Neuron (in vitro differentiated cells): ENCODE results near the gene GALM.
"Not testable (repeated sequence)": the region's sequence is repeated elsewhere in the genome, so short reads cannot be mapped to it uniquely, and the experiment has no call there.

ENCODE experiments used
- H2AFZ ChIP-seq: one replicate; pipeline ENCODE4 v1.6.1; 2013; ENCODE audit warnings: low read depth, mild to moderate bottlenecking, inconsistent platforms, low read length, moderate library complexity
- H3K27me3 ChIP-seq: one replicate; pipeline ENCODE4 v1.6.1; 2013; ENCODE audit warnings: low read length; ENCODE audit not compliant: insufficient read depth
- H3K36me3 ChIP-seq: one replicate; pipeline ENCODE4 v1.6.1; 2013; ENCODE audit warnings: low read length; ENCODE audit not compliant: insufficient read depth
- H3K4me1 ChIP-seq: one replicate; pipeline ENCODE4 v1.6.1; 2013; ENCODE audit warnings: low read length; ENCODE audit not compliant: insufficient read depth
- H3K4me3 ChIP-seq: 2 replicates; pipeline ENCODE4 v1.5.1; 2013; ENCODE audit warnings: mild to moderate bottlenecking, low read length, moderate library complexity
- H3K9me3 ChIP-seq: one replicate; pipeline ENCODE4 v1.6.1; 2013; ENCODE audit warnings: low read length

GALM gene

DNA sequence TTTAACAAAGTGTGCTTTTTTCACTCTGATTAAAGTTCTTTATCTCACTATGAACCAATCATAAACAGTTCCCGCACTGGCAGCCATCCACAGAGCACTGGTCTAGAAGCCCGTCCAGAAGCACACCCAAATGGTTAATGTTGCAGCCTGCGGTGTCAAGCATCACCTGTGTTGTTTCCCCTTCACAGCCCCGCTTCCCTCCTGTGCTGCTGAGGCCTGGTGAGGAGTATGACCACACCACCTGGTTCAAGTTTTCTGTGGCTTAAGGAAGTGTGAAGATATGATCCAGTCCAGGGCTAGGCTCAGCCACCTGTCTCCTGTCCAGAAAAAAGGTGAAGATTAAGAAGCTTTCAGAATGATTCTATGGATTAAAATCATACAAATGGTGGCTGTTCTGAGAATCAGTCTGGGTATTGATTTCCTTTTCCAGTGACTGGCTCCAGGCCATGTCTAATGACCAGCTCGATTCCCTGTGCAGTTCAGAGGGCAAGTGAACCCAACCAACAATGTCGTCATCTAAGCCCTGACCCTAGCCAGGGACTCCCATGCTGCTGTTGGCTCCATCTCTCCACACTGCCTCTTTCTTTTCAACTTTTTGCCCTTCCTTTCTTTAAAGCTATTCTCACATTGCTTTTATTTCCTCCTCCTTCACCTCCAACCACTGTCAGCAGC is 67.5 kb downstream of the GALM start:
- no peak overlapping the region for H2AFZ ChIP-seq
- H3K27me3 ChIP-seq, result no peaks in the 10 kb centered on the region
- no peaks in the 10 kb centered on the region for H3K4me1 ChIP-seq
- no peaks in the 10 kb centered on the region for H3K9me3 ChIP-seq
- no peak overlapping the region for H3K4me3 ChIP-seq
- H3K36me3 ChIP-seq, result peaks cover 32% of the 10 kb centered on the region

DNA sequence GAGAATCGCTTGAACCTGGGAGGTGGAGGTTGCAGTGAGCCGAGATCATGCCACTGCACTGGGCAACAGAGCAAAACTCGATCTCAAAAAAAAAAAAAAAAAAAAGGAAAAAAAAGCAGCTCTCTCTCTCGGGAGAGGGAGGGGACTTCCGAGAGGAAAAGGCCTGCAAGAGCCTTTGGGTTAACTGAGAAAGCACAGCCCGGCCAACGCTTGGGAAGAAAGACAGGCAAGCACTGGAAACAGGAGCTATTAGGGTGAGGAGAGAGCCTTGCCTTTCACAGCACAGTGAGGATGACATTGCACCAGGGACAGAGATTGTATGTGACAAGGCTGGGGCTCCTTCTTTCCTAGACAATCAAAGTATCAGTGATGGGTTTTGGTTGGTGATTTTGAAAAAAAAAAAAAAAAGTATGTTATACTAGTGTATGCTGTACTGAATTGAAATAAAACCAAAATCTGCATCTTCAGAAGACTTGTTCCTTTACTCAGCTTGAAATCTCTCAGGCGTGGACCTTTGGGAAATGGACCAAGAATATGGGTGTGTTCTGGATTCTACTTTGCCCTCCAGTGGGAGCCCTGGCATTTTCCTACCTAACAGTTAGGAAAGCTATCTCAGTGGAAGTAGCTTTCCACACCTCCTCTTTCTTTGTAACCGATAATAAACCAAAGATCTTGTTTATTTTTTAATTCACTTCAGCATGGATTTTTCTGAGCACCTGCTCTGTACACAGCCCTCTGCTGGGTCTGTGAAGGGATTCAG is 68.6 kb downstream of the GALM start:
- Histone ChIP-seq H3K4me3 (no peak overlapping the region), H3K36me3 (peaks cover 37% of the 10 kb centered on the region), H3K27me3 (no peaks in the 10 kb centered on the region), H2AFZ (no peak overlapping the region), H3K4me1 (no peaks in the 10 kb centered on the region), H3K9me3 (peaks cover under 1% of the 10 kb centered on the region)

DNA sequence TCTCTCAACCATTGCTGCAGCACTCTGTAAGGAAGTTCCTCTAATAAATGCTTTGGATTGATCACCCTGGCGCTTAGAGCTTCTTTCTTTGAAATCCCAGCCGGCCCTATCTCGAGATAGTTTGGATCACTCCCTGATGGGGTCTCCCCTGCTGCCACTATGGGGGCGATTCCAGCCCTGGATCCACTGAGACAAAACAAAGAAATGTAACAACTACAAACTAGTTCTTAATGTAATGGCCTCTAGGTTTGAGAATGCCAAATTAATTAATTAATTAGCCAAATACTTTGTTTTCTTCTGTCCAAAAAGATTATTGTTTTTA is 70.0 kb downstream of the GALM start:
- peaks cover 34% of the 10 kb centered on the region for H3K36me3 ChIP-seq
- no peak overlapping the region for H2AFZ ChIP-seq
- no peaks in the 10 kb centered on the region for H3K4me1 ChIP-seq
- no peak overlapping the region for H3K4me3 ChIP-seq
- H3K27me3 ChIP-seq, result no peaks in the 10 kb centered on the region
- peaks cover 3% of the 10 kb centered on the region for H3K9me3 ChIP-seq

DNA sequence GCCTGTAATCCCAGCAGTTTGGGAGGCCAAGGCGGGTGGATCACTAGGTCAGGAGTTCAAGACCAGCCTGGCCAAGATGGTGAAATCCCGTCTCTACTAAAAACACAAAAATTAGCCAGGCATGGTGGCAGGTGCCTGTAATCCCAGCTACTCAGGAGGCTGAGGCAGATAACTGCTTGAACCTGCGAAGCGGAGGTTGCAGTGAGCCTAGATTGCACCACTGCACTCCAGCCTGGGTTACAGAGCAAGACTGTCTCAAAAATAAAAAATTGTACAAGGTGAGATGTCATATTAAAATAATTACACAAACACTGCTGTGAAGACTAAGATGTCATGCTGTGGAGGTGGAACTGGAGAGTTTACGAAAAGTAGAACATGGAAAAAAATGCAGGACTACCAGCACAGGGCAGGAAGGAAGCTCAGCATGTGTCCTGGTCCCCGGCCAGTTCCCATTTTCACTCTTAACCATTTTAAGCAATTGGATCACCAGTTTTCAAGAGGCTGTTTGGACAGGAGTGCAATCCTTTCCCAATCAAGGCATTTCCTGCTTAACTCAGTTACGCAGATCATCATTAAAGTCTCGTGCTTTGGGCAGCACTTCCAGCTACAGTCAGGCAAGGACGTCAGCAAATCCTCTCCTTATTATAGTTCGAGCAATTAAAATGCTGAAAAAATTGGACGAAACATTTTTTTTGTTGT is 71.2 kb downstream of the GALM start:
- H3K27me3 ChIP-seq, H3K9me3 ChIP-seq, H3K4me1 ChIP-seq, H3K4me3 ChIP-seq, H2AFZ ChIP-seq: not testable (repeated sequence)
- peaks cover 39% of the 10 kb centered on the region for H3K36me3 ChIP-seq

DNA sequence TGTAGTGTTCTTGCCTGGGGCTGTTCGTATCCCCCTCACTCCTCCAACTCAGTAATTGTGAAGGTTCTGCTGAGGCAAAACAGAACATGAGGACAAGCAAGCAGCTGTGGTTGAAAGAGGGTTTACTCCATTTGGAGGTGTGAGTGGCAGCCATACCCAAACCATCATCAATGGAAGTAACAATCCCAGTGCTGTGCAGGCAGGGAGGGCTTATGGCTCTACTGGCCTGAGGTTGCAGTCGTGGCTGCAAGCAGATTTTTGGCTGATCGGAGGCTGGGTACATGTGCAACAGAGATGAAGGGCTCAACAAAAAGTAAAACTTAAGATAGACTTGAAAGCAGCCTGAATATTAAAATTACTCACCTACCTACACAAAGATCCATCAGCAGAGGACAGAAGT is 72.0 kb downstream of the GALM start:
- peaks cover 40% of the 10 kb centered on the region for H3K36me3 ChIP-seq

DNA sequence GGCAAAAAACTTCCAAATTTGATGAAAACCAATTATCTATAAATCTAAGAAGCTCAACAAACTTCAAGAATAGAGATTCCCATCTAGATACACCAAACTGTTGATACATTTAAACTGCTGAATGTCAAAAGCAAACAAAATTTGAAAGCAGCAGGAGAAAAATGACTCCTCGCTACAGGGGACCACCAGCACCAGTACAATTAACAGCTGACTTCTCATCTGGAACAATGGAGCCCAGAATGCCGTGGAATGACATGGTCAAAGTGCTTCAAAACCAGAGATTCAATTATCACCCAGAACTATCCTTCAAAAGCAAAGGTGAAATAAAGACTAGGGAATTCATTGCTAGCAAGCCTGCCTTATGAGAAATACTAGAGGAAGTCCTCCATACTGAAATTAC is 73.6 kb downstream of the GALM start:
- Histone ChIP-seq H3K4me3 (no peak overlapping the region), H3K36me3 (peaks cover 46% of the 10 kb centered on the region), H3K4me1 (no peaks in the 10 kb centered on the region)

More for the DNA sequence above, 72.0 kb downstream of the GALM start:
- H2AFZ ChIP-seq, result no peak overlapping the region
- H3K4me3 ChIP-seq, result no peak overlapping the region
- H3K9me3 ChIP-seq, result peaks cover 3% of the 10 kb centered on the region
- H3K4me1 ChIP-seq, result no peaks in the 10 kb centered on the region
- no peaks in the 10 kb centered on the region for H3K27me3 ChIP-seq

DNA sequence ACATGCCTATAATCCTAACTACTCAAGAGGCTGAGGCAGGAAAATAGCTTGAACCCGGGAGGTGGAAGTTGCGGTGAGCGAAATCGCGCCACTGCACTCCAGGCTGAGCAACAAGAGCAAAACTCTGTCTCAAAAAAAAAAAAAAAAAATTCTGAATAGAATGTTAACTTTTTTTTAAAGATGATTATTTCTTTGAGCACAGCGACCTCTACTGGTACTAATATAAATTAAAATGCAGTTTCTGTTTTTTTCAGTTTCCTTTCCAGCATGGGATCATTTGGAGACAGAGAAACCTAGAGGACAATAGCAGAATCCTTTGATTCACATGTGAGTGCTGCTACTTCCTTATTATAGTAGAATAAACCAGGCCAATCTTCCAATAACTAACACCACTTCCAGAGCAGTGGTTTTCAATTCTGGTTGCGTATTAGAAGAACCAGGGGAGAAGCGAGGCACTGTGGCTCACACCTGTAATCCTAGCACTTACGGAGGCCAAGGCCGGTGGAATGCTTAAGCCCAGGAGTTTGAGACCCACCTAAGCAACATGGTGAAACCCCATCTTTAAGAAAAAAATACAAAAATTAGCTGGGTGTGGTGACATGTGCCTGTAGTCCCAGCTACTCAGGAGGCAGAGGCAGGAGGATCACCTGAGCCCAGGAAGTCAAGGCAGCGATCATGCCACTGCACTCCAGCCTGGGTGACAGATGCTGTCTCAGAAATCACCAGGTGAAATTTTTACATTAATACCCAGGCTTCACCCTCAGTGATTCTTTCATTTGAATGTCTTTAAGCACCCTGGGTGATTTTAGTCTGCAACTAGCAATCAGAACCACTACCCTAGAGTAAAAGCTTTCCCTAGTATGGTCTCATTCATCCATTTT is 75.2 kb downstream of the GALM start:
- Histone ChIP-seq H3K27me3 (no peaks in the 10 kb centered on the region), H2AFZ (no peak overlapping the region), H3K9me3 (peaks cover 3% of the 10 kb centered on the region), H3K4me3 (no peak overlapping the region), H3K4me1 (no peaks in the 10 kb centered on the region), H3K36me3 (peaks cover 62% of the 10 kb centered on the region)

More for the DNA sequence above, 73.6 kb downstream of the GALM start:
- Histone ChIP-seq H3K9me3 (peaks cover 3% of the 10 kb centered on the region), H2AFZ (no peak overlapping the region), H3K27me3 (no peaks in the 10 kb centered on the region)

DNA sequence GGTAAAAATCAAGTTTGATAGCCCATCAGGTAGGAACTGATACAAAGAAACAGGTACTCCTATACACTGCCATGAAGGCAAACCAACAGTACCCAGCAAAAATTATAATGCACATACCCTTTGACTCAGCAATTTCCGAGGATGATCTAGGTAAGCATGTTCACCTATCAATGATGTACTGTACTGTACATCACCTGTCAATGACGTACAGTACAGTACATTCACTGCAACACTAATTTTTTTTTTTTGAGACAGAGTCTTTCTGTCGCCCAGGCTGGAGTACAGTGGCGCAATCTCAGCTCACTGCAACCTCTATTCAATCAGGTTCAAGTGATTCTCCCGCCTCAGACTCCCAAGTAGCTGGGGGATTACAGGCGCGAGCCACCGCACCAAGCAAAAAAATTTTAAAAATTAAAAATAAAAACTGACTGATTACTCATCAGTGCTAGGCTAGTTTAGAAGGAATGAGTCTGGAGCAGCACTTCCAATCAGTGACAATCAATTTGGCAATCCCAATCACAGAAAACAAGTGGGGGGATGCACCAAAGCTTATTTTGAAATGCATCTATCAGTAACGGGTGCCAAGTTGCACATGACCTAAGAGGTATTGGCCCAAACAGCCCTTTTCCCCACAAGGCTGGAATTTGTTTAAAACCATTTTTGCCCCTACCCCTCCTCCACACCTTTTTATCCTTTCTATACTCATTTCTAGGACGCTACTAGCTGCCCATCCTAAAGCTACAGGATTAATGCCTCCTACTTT is 77.1 kb downstream of the GALM start:
- H2AFZ ChIP-seq, result no peak overlapping the region

DNA sequence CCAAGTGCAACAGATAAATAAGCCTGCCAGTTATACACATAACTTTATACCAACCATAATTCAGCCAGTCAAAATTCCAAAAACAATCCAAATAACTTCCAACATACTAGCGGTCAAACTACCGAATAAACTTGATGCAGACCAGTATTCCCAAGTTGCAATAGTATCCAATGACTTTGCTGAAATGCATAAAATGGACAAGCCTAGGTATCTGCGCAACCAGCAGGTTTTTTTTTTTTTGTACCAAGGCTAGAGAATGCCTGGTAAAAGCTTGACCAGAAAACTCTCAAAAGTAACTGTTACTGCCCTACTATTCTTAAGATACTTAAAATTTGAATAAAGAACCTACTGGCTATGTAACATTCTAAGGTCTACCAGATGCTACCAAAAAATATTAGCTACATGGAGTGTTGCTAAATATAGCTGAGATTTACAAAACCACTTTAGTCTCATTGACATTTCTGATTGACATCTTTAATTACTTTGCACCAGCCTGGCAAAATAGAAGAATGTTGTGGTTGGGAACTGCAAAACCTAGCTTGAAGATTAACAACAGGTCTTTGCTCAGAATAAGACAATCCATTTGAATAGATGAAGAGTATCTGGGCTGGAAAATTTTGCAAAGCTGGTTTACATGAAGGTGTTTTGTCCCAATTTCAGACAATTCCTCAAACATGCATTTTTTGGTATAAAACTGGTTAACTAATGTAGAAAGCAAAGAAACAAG is 77.9 kb downstream of the GALM start:
- Histone ChIP-seq H3K4me1 (peaks cover 18% of the 10 kb centered on the region), H2AFZ (no peak overlapping the region), H3K36me3 (peaks cover 79% of the 10 kb centered on the region), H3K9me3 (peaks cover 3% of the 10 kb centered on the region), H3K27me3 (no peaks in the 10 kb centered on the region), H3K4me3 (no peak overlapping the region)

More for the DNA sequence above, 77.1 kb downstream of the GALM start:
- peaks cover 3% of the 10 kb centered on the region for H3K9me3 ChIP-seq
- H3K4me1 ChIP-seq, result peaks cover 9% of the 10 kb centered on the region
- H3K27me3 ChIP-seq, result no peaks in the 10 kb centered on the region
- H3K36me3 ChIP-seq, result peaks cover 74% of the 10 kb centered on the region
- H3K4me3 ChIP-seq, result no peak overlapping the region

DNA sequence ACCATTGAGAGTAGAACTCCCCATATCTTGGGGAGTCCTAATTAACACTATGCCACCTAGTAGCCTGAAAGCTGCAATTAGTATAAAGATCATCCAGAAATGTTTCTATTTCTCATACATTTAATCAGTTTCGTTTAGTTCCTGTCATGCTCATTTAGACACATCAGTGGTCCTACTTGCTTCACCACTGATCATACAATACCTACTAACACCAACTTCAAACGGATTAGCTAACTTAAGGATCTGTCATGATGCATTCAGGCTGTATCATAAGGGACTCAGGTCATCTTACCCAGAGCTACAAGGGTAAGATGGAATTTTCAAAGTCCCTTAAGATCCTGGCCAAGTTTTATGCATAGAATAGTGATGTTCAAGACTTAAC is 78.5 kb downstream of the GALM start:
- Histone ChIP-seq H3K27me3 (no peaks in the 10 kb centered on the region), H3K36me3 (peaks cover 82% of the 10 kb centered on the region), H2AFZ (no peak overlapping the region), H3K9me3 (peaks cover 3% of the 10 kb centered on the region), H3K4me1 (peaks cover 21% of the 10 kb centered on the region), H3K4me3 (no peak overlapping the region)

DNA sequence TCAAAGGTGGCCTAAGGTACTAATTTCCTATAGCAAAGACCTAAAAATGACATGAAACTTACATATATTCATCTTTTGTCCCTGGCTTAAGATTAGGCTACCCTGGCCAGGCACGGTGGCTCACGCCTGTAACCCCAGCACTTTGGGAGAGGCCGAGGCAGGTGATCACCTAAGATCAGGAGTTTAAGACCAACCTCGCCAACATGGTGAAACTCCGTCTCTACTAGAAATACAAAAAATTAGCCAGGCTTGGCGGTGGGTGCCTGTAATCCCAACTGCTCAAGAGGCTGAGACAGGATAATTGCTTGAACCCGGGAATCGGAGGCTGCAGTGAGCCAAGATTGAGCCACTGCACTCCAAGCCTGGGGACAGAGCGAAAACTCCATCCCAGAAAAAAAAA is 79.4 kb downstream of the GALM start:
- peaks cover 21% of the 10 kb centered on the region for H3K4me1 ChIP-seq
- peaks cover 85% of the 10 kb centered on the region for H3K36me3 ChIP-seq
- H3K27me3 ChIP-seq, result no peaks in the 10 kb centered on the region
- no peak overlapping the region for H3K4me3 ChIP-seq
- H2AFZ ChIP-seq, result no peak overlapping the region
- no peaks in the 10 kb centered on the region for H3K9me3 ChIP-seq

DNA sequence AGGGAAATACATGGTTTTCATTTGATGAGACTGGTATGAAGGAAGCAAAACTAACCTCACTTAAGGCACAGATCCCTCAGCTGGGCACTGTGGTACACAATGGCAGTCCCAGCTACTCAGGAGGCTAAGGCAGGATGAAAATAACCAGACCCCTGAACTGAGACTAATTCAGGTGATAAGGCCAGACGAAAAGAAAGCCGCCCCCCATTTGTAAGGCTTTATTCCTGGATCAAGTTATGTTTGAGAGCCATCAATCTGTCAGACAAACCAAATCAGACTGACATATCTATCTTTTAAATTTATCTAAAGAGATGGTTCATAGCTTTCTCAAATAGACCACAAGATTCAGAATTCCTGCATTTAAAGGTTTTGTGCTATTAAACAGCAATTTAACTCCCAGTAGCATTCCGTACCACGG is 81.1 kb downstream of the GALM start:
- Histone ChIP-seq H3K9me3 (no peaks in the 10 kb centered on the region), H3K4me3 (no peak overlapping the region), H3K4me1 (peaks cover 21% of the 10 kb centered on the region), H3K36me3 (peaks cover 76% of the 10 kb centered on the region), H2AFZ (no peak overlapping the region), H3K27me3 (no peaks in the 10 kb centered on the region)
